22Rv1 (cell line): ENCODE results near the gene VWA5B1.

Experiments
- ZFX ChIP-seq: fragments of 450-650 bp; IDR thresholded peaks from 2 replicates; pipeline ENCODE4 v1.6.1; 2017; ENCODE audit warnings: antibody characterized with exemption, borderline replicate concordance
- TF ChIP-seq, protein P1 (sequence below): fragments of 450-650 bp; IDR thresholded peaks from 2 replicates; pipeline ENCODE4 v1.5.1; 2017; ENCODE audit warnings: mild to moderate bottlenecking

DNA sequence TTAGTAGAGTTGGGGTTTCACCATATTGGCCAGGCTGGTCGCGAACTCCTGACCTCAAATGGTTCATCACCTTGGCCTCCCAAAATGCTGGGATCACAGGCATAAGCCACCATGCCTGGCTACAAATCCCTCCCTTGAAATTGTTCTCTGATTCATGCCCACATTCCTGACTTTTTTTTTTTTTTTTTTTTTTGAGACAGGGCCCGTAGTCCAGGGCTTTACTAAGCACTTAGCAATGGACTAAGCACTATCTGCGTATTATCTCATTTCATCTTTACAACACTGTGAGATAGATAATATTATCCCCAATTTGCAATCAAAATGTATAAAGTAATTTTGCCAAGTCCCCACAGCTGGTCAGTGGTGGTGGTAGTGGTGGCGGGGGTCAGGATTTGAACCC, 58.9 kb downstream of the VWA5B1 start:
- TF ChIP-seq, protein P1, sequence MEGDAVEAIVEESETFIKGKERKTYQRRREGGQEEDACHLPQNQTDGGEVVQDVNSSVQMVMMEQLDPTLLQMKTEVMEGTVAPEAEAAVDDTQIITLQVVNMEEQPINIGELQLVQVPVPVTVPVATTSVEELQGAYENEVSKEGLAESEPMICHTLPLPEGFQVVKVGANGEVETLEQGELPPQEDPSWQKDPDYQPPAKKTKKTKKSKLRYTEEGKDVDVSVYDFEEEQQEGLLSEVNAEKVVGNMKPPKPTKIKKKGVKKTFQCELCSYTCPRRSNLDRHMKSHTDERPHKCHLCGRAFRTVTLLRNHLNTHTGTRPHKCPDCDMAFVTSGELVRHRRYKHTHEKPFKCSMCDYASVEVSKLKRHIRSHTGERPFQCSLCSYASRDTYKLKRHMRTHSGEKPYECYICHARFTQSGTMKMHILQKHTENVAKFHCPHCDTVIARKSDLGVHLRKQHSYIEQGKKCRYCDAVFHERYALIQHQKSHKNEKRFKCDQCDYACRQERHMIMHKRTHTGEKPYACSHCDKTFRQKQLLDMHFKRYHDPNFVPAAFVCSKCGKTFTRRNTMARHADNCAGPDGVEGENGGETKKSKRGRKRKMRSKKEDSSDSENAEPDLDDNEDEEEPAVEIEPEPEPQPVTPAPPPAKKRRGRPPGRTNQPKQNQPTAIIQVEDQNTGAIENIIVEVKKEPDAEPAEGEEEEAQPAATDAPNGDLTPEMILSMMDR, result no peak
- TF ChIP-seq ZFX, result no peak
